Stimulated activated CD4-positive, alpha-beta T cell treated with anti-CD3 and anti-CD28 coated beads, Interleukin-2, amount 100 ng/mL, for 4 hours (primary cell): Measurements from ENCODE around the gene PAX2.

Source experiments
- DNase-seq: peaks from one replicate; pipeline ENCODE4 v3.0.0-alpha.2; 2020; ENCODE audit warnings: low read depth

The PAX2 gene

DNA sequence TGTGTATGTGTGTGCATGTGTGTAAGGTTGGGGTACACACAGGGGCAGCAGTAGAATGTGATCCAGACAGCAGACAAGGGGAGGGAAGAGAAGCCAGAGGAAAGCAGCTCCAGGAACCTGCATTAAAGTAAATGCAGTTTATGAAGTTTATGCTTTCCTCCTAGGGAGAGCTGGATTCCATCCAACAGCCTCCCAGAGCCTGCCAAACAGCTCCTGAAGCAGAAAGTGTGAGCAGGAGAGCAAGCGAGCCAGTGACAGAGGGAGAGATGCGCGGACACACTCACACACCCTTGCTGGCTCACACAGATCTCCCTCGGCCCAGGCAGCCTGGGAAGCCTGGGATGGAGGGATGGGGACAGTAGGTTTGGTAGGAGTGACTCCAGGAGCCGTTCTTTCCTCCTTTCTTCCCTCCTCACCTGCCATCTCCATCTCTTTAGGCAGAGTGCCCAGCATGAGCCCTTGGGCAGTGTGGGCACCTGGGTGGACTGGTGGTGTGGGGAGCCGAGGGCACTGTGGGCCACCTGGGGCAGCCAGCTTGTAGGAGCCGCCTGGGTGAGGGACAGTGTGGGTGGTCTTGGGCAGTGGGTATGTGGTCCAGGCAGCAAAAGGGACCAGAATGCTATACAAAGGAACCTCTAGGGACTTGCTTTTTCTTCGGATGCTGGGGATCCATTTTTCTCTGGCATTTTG is 46.1 kb downstream of the PAX2 start:
- DNase-seq = no peak

DNA sequence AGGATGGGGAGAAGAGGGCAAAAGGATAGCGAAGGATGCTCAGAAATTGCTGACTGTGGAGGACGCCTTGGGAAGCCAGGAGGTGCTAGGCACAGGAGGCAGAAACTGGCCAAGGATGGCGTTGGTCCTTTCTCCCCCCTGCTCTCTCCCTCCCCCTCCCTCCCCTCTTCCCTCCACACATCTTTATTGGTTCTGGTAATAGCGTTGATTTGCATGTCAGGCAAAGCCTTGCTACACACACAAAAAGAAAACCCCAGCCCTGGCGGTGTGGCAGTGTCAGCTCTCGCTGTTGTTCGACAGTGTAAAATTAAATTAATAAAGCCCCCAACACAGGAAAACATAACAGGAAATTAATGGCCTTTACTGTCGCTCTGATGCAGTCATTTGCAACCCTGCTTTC is 47.2 kb downstream of the PAX2 start:
- no peak for DNase-seq

DNA sequence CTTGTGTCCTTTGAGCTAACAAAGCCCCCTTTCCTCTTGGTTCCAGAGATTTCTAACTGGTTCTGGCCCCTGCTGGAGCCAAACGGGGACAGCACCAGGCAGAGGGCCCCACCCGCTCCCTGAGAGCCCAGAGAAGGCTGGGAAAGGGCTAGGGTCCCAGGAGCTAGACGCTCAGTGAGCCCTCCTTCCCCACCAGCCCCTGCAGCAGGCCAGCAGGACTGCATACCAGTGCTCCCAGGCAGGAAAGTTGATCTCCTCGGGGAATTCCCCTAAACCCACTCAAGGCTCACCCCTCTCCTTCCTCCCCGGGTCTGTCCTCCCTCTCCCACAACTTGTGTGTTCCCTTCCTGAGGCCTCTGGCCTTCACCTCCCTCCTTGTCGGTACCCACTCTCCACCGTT is 47.7 kb downstream of the PAX2 start:
- DNase-seq = no peak

DNA sequence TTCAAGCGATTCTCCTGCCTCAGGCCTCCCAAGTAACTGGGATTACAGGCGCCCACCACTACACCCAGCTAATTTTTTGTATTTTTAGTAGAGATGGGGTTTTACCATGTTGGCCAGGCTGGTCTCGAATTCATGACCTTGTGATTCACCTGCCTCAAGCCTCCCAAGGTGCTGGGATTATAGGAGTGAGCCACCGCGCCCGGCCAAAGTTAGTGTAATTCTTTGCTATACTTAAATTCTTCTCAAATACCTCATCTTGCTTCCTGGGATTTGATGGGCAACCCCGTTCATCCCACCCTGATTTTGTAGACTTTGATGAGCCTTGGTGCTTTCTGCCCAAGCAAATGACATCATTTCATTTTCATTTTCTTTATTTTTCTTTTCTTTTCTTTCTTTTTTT is 54.5 kb downstream of the PAX2 start:
- DNase-seq = no peak

DNA sequence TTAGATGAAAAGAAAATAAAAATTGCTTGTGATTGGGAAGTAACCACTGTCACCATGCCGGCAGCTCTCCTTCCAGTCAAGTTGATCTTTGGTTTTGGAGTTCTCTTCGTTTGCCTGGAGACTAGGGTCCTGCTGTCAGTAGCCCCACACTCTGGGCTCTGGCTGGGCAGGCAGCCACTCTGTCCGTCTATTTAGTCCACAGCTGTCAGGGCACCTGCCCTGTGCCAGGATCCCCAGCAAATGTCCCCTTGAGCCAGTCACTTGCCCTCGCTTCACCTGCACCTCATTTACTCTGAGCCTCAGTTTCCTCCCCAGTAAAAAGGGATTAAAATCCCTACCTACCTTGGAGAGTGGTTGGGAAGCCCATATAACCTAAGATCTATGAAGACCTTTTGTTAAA is 55.5 kb downstream of the PAX2 start:
- DNase-seq = no peak

DNA sequence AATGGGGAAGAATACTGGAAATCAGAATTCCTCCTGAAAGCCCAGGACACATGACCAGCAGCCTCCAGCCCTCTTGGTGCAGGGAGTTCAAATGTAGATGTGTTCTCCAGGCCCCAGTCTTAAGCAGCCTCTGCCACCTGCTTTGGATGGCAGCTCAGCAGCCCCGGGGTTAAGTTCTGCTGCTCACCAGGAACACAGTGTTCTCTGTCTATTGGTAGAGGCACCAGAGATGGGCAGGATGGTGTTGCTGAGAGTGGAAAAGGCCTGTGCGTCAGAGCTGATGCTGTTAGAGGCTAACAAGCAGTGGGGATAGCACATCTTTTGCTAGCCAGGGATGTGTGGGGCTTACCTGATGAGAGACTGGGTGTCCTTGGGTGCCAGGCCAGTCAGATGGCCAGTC is 56.8 kb downstream of the PAX2 start:
- DNase-seq = no peak

DNA sequence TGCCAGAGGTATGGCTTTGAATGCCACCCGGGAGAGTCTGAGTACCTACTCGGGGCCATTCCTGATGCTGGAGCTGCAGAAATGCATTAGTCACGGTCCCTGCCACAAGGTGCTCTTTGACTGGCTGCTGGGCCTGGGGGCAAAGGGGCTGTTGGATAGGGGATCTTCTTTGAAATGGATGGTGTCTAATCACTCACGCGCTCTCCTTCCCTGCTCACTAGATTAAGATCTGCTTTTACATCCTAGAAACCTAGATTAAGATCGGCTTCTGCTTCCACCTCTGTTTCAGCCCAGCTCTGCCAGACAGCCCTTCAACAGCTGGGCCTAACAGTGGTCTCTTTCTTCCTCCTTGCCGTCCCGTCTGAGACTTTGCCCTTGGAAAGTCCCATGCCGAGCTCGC is 57.2 kb downstream of the PAX2 start:
- DNase-seq = no peak

DNA sequence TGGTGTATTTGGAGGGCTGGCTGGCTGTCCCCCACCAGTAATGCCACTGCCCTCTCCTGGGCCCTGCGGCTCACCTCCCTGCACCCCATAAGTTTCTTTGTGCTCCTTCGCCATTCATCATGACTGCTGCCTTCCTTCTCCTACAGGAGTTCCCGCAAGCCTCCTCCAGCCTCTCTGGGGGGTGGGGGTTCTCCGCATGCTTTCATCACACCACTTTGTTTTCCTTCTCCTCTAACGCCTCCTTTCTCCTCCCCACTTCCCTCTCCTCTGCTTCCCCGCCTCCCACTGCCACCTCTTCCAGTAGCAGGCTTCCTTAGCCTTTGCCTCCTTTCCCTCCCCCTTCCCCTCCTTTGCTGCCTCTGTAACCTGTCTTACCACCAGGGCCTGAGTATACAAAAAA is 58.1 kb downstream of the PAX2 start:
- DNase-seq = no peak

DNA sequence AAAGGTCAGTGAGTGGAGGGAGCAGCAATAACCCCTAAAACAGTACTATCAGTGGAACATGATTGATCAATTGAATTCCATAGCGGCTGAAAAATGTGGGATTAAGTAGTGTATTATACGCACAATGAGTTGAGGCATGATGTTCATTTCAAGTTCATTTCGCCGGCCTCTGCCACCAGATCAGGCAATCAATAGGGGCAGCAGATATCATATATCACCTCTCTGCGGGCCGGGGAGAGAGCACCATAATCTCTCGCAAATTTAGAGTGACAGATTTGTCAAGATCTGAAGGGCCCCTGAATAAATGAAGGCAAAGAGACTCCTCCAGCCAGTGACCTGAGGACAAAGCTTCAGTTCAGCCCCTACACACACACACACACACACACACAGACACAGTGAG is 58.5 kb downstream of the PAX2 start:
- DNase-seq = no peak

DNA sequence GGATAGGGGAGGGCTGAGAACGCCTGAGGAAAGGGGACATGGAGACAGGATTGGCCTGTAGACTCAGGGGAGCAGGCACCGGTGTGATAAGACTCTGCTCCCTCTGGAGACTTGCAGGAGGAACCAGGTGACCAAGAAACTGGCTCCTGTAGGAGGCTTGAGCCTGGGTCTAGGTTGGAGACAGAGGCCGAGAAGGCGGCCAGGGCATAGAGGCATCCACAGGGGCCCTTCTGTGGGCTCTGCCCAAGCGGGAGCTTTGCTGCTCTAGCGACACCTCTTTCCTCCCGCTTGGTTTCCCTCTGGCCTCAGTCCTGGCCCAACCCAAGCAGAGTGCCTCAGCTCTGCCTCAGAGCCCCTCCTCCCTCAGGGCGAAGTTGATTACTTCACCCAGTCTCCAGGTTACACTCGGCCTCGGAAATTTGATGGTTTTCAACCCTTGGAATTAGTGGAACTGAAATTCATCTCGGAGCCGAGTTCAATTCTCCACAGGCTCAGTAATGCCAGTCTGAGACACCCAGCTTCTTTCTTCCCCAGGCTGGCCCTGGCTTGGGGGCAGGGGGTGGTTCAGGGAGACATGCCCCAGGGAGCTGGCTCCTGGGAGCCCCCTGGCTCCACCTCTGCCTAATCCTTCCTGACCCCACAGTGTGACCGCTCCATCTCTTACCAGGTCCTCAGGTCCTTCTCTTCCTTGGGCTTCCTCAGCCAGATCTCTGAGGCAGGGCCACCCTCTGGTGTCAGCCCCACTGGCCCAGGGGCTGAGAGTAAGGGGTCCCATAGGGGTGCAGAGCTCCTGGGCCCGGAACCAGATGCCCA is 60.4 kb downstream of the PAX2 start:
- DNase-seq = no peak

DNA sequence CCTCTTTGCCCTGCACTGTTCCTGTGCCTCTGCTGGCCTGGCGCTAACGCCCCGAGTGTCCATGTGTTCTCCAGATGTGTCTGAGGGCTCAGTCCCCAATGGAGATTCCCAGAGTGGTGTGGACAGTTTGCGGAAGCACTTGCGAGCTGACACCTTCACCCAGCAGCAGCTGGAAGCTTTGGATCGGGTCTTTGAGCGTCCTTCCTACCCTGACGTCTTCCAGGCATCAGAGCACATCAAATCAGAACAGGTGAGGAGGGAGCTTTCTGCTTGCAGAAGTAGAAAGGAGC is 60.9 kb downstream of the PAX2 start:
- DNase-seq = no peak

DNA sequence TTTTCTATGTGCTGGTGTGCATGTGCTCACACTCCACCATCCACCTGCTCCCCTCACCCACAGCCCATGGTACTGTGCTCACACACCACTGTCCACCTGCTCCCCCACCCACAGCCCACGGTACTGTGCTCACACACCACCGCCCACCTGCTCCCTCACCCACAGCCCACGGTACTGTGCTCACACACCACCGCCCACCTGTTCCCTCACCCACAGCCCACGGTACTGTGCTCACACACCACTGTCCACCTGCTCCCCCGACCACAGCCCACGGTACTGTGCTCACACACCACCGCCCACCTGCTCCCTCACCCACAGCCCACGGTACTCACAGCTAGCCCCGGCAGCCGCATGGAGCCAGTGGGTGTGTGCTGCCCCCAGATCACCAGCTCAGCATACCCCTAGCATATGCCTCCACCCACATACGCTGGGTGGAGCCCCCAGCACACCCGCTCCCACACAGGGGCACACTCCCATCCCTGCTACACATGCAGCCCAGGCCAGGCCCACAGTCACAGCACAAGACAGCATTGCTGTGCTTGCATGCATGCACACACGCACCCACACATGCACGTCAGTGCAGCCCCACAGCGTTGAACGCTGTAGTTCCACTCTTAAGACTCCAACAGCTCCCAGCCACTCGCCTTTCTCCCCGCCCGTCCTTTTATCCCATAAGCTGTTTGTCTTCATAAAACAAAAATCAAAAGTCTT is 62.0 kb downstream of the PAX2 start:
- DNase-seq = no peak

DNA sequence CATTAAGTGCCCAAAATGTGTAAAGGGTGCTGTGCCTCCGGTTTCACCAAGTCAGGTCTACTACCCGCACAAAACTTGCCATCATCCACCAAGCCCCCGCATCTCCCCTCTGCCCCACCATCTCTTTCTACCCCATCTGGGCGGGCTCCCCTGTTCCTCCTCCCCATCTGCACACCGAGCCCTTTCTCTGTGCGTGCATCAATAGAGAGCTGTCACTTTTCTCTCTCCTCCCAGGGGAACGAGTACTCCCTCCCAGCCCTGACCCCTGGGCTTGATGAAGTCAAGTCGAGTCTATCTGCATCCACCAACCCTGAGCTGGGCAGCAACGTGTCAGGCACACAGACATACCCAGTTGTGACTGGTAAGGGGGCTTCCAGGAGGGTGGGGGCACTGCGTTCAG is 63.5 kb downstream of the PAX2 start:
- DNase-seq = no peak

DNA sequence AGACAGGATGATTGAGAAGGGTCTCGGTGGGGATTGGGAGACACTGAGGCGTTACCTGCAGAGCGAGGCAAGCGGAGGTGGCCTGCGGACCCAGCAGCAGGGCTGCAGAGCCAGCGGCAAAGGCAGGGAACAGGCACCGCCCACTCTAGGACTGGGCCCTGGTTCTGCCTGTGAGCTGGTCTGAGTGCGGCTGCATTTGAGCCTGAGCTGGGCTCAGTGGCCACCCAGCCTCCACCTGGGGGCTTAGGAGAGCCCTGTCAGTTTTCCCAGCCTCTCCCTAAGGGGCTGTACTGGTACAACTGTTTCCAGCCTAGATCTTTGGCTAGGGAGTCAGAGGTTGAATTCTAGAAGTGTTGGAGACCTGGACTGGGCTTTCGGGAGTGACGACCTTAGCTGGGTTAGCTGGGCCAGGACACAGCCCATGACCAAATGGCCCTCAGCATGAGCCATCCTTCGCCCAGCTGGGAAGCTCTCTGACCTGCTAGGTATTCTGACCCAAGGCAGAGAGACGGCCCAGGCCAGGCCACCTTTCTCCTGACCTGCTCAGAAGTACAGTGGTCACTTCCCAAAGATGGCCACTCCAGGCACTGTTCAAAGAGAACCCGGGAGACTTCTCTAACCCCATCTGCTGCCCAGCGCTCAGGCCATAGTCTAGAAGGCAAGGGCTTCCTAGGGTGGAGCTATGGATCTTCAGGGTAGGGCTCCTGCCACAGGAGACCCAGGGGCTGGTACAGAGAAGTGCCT is 64.9 kb downstream of the PAX2 start:
- no peak for DNase-seq

DNA sequence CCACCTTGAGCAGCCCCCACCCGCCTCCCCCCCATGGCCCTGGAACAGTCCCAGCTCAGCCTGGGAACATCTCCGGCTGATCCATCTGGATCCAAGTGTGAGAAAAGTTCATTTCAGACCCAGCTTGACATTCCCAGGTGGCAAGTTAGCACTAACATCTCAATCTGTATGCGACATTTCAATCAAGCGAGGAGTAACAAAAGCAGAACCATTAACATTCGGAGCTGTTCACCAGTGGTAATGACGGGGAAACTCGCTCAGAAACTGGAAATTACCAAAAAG is 65.4 kb downstream of the PAX2 start:
- no peak for DNase-seq

DNA sequence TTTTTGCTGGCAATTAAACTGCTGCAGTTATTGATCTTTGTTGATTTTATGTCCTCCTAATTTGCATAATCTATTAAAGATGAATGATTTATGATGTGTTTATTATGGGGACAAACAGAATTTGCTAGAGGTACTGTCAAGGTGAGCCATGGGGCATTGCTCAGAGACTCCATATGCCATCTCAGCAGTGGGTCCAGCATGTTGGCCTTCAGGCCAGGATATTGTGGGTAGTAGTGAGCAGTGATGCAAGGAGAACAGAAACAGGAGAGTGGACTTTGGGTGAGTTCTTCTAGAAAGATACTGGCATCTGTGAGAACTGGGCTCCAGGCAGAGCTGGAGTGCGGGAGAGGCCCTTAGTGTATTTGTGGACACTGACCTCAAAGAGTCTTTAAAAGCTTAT is 65.9 kb downstream of the PAX2 start:
- no peak for DNase-seq

DNA sequence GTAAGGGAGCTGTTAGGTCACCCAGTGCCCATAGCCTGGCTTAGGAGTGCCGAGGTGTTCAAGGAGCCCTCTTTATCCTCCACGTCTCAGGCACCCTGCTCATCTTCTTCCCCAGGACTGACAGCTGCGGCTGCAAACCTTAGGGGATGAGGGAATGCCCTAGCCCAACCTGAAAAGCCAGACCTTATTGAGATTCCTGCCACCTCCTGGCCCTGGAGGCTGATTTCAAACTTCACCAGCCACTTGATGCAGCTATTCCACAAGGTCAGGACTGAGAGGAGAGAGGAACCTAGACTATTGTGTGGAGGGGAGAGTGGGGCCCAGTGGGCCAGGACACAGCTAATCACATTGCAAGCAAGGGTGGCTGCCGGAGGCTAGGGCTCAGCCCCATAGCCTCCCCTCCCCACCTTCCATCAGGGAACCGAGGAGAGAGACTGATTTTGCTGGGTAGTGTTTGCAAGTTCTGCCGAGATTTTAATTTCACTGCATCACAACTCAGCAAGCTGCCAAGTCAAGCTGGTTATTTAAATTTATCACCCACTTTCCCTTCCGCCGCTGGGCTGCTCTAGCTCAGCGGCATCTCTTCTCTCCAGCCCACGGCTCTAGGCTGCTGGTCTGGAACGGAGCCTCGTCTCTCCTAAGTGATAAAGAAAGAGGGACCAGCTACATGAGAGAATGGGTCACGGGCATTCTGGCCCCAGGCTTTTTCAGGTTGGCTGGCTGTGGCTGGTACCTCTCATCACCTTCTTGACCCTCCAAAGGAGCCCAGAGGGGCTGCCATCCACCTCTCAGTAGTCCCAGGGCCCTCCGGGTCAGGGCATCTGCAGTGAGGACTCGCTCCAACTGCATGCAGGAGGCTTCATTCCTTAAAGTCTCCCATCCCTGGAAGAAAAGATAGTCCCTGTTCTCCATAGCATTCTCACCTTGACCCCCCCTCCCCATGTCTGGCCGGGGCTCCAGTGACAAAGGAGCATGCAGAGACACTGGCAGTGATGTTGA is 66.7 kb downstream of the PAX2 start:
- no peak for DNase-seq

DNA sequence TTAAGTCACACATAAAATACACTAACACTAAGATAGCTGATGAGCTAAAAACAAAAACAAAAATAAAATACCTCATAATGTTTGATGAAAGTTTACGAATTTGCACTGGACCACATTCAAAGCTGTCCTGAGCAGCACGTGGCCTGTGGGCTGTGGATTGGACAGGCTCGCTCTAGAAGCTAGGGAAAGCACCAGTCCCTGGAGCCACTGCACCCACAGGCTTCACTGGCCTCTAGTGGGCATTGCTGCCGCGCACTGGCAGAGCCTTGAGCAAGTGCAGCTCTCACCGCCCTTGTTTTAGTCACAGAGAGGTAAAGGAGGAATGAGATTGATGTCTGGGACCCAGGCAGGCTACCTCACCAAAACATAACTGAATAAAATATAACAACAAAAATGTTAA is 67.6 kb downstream of the PAX2 start:
- DNase-seq = no peak

DNA sequence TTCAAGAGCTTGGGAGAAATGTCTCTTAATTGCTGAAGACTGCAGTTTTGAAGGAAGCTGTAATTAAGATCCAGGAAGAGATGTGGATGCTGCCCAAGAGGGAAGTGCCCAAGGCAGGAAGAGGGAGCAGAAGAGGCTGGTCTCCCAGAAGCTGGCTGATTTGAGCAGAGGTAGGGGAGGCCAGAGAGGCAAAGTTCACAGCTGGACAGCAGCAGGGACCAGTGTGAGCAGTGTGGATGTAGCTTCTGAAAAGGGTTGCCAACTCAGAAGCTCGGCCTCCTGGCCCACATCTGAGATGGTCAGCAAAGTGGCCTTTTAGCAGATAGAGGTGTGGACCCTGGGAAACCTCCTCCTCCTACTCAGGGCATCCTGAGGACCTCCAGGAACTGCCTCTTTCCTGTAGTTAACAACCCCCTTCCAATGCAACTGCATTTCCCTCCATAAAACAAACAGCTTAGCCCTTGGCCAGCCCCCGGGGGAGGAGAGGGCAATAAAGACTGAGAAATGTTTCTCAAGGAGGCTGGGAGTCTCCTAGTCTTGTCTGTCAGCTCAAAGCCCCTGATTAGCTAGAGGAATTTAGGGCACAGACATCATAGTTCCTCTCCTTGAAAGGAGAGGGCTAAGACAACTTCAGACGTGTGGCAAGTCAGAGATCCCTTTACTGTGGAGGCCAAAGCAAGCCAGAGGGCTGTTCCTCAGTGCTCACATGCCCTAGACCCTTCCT is 69.5 kb downstream of the PAX2 start:
- no peak for DNase-seq

DNA sequence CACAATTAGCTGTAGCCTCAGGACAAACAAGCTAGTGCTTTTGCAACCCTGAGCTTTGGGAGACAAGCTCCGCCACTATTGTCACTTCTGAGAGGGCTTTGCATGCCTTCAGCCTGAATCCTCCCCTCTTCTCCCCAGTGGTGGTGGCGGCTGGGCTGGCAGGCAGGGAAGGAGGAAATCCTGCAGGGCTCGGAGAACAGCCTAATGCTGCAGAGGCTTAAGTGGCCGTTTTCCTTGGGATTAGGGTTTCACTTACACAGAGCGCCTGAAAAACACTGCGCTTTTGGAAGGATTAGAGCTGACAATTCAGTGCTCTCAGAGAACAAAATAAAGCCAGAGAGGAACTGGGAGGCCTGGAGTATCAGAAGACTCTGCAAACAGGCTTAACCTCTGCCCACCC is 71.3 kb downstream of the PAX2 start:
- DNase-seq = no peak

DNA sequence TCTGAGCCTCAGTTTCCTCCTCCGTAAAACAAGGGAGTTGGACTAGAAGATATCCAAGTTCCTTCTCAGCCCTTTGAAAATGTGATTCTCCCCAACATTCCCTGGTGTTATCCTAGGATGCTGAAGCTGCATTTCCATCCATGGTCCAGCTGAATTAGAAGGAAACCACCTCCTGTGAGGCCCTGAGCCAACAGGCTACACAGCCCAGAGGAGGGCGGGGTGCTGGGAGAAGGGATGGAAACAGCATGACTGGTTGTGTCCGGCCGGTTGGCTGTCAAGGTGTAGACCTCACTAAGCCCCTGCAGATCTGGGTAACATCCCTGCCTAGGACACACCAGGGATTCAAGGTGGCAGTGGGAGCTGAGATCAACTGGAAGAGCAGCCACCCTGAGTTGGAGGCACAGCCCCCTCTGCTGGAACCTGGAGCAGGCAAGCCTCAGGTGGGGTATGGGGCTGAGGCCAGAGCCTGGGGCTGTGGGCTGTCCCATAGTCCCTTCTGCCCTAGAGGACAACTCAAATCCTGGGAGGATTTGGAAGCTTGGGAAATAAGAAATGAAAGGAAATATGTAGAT is 72.0 kb downstream of the PAX2 start:
- no peak for DNase-seq
